Muscle of back (tissue), 11 donors: ENCODE results near the gene RNF17. TPM values are rescaled to one million over a fixed set of nuclear protein-coding genes. Genes with fewer than 3 reads are reported as not detected.

Experiments
- DNase-seq, 3 donors: peaks; one replicate each; pipeline versions ENCODE4 v3.0.0 to v3.0.0-alpha.2; 2013
- polyA plus RNA-seq, 10 donors: library from polyadenylated mRNA; unstranded; fragments of 120-200 nt; gene quantifications; one replicate each; pipeline ENCODE4 v1.2.1, GENCODE V29; 2013; ENCODE audit not compliant: insufficient read length in 10 of 10

RNF17 gene
- polyA plus RNA-seq, 10 donors = 0.13 to 0.42 (median 0.28) TPM; not detected in 2

DNA sequence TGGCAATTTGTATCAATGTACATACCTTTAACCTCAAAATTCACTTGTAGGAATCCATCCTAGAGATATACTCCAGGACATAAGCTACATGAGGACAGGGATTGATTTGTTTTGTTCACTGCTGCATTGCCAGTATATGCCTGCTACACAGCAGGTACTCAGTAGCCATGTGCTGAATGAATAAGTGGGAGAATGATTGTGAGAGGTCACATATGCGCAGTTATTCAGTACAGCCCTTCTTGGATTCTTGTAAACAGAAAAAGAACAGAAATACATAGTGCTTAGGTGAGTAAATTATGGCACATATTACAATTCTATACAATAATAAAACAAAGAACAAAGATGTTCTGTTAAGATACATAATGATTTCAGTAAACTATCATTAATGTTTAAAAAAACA is 133.3 kb downstream of the RNF17 start:
- no peak for DNase-seq

DNA sequence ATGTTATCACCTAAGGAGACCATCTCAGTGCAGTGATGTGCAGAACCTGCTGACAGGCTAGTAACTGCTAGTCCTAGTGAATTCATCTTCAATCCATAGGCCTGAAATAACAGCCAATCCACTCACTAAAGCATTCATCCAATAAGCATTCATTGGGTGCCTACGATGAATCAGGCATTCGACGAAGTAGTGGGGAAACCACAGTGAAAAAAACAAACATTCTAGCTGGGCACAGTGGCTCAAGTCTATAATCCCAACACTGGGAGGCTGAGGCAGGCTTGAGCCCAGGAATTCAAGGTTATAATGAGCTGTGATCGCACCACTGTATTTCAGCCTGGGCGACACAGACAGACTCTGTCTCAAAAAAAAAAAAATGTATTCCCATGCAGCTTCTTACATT is 135.6 kb downstream of the RNF17 start:
- DNase-seq = no peak

DNA sequence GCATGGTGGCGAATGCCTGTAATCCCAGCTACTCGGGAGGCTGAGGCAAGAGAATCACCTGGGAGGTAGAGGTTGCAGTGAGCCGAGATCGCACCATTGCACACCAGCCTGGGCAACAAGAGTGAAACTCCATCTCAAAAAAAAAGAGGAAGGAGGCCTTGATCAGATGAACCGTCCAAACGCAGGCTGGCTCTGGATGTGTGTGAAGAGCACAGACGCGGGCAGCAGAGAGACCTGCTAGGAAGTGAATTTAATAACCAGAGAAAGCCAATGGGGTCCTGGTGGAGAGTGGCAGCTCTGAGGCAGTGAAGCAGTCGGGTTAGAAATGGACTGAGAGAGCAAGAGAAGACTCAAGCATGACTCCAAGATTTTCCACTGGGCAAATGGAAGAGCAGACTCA is 136.5 kb downstream of the RNF17 start:
- no peak for DNase-seq

DNA sequence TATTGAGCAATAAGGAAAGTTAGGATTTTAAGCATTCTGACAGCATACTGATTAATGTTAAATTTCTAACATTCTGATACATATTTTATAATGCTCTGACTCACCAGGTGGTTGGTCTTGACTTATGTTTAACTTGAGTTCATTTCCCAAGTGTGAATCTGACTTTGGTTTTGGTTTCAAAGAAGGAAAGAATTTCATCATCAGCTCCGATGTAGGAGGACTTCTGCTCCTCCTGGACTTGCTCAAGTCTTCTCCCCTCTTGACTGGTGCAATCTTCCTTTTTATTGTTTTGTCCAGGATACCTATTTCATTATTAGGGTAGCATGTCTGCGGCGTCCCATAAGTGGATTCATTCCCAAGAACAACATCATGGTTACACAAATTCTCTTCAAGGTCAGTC is 141.3 kb downstream of the RNF17 start:
- DNase-seq = no peak

DNA sequence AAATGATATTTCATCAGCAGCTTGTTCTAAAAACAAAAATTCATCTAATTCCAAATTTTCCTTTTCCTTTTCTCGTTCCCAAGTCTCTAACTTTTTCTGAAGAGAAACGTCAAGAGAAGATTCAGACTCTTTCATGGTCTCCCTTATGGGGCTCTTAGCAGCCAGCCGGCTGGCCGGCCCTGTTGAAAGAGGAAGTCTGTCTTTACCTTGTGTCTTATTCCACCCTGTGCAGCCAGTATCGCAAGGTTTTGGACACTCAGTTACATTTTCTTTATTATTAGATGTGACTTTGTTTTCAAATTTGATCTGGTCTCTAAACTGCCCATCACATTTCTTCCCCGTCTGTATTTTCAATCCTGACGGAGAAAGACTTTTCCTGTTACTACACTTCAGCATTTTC is 142.3 kb downstream of the RNF17 start:
- DNase-seq = no peak

DNA sequence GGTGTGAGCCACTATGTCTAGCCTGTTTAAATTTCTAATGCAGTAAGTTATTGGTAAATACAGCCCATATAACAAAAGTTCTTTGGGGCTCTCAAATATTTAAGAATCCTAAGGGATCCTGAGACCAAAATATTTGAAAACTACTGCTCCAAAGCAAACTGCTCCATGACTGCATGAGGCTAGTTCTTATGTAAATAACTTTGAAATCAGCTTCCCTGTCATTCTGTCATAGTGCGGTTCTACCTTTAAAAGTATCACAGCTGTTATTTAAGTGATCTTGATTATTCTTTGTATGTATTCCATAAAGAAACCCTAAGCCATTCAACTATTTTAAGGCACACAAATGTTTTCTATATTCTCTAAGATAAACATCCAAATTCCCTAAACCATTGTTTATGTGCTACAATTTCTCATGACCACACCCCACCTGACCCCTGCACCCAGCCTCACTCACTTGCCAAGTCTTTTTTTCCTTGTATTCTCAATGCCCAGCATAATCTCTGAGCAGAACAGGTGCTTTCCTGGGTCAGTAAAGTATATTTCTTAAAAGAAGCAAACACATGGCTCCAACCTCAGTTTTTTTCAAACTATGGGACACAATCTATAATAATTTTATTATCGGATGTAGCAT is 146.6 kb downstream of the RNF17 start:
- no peak for DNase-seq

DNA sequence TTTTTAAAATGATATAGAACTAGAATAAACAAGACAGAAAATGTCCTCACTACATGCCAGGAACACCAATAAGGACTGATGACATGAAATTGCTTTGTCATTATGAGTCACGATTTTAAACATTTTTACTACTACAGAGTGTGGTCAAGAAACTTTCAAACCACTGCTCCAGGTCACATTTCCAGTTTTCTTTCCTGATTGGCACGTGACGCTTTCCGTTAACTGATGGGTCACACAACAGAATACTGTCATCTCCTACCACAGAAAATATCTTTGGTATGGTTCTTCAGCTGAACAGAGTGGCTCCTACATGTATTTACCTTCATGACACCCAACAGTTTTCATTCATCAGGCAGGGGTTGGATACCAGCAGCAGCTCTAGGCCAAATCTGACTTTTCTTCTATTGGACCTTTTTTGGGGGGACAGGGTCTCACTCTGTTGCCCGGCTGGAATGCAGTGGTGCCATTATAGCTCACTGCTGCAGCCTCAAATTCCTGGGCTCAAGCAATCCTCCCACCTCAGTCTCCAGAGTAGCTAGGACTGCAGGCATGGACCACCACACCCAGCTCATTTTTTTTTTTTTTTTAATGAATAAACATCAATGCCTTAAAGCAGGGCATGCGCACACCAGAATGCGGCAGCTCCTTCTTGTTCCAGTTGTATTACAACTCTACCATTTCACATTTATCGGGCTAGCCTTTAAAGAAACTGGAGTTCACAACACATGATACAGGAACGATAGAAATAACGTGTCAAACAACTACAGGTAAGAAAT is 147.4 kb downstream of the RNF17 start:
- no peak for DNase-seq

DNA sequence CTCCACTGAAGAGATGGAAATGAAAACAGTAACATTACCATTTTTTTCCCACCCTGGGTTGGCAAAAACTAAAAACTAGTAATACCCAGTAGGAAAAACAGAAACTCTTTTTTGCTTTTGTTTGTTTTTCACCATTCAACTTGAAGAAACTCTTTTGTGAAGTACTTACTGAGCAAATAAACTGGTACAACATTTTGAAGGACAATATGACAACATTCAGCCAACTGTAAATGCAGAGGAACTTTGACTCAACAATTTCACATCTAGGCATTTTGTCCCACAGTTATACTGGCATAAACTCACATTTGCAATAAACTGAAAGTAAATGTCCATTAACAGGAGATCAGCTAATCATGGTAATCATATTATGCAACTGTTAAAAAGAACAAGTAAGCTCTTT is 152.5 kb downstream of the RNF17 start:
- DNase-seq = no peak

DNA sequence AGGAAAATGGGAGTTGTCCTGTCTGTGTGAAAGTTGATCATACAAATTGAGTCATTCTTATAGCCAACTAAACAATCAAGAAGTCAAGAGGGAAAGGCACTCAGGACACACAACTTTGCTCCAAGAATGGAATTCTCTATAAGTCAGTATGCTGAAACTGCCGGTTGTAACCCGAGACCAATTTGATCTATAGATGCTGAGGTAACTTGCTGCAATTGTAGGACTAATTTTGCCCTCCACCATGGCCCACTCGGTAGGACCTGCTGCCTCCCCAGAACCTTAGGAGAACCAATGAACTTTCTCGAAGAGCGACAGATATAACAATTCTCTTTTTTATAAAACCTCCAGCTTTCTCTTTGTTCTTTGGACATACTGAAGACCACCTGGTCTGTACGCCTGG is 157.0 kb downstream of the RNF17 start:
- no peak for DNase-seq

DNA sequence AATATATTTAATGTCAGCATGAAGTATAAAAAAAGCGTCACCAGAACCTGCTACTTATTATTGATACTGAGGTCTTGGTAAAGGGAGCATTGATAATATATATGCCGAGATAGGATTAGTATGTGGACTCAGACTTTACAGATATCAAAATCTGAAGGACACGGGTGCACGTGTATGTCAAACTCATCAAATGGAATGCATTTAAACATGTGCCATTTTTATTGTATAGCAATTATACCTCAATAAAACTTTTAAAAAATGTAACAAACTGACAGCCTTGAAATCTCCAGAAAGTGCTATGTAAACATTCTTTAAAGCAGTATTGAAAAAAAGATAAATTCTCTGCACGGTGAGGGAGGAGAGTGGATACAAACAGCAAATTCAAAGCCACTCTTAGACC is 157.9 kb downstream of the RNF17 start:
- no peak for DNase-seq

DNA sequence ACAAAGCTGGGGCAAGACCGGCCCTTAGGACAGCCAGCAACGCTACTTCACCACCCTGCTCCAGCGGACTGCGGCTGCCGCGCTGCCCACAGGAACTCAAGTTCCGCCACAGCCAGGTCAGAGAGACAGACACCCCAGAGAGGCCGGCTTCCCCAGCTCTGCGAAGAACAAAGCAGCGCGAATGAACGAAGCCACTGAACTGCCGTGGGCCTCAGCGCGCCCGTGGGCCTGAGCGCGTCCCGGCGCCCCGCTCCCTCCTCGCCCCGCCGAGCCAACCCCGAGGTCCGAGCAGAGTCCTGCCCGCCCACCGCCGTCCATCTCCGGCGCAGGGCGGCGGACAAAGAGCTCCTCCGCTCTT is 158.4 kb downstream of the RNF17 start:
- DNase-seq = peak in 1 of 3 donors; percentile 3

DNA sequence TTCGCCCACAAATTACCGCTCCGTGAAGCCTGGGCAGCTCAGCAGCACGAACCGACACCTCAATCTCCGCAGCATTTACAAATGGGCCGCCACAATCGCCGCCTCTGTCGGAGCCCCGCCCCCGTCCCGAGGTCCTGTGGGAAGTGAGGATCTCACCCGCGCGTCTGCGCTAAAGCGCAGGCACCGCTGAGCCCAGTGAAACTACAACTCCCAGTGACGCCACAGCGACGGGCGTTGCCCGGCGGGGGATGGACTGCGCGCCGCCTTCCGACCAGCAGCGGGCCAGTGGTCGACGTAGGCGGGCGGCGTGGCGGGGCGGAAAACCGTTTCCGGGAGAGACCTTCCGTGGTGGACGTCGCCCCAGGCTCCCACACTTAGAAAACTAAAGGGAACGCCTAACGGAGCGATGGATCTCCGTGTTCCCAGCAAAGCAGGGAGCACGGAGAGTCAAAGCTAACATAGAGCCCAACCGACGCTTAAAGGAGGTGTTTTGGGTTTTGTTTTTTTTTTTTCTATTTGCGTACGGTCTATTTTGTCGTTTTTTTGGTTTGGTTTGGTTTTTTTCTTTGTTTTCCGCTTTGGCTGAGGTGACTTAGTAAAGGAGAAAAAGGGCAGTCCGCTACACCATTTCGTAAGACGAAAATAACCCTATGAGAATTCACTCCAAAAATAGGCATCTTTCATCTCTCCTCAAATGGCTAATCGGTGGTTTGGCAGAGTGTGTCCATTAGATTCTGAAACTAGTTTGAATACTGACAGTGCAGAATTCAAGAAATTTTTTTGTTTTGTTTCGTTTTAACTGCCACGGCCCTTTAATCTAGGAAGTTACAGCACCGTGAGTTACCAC is 159.0 kb downstream of the RNF17 start:
- DNase-seq = peak; percentile 98 to 100 (median 99)

DNA sequence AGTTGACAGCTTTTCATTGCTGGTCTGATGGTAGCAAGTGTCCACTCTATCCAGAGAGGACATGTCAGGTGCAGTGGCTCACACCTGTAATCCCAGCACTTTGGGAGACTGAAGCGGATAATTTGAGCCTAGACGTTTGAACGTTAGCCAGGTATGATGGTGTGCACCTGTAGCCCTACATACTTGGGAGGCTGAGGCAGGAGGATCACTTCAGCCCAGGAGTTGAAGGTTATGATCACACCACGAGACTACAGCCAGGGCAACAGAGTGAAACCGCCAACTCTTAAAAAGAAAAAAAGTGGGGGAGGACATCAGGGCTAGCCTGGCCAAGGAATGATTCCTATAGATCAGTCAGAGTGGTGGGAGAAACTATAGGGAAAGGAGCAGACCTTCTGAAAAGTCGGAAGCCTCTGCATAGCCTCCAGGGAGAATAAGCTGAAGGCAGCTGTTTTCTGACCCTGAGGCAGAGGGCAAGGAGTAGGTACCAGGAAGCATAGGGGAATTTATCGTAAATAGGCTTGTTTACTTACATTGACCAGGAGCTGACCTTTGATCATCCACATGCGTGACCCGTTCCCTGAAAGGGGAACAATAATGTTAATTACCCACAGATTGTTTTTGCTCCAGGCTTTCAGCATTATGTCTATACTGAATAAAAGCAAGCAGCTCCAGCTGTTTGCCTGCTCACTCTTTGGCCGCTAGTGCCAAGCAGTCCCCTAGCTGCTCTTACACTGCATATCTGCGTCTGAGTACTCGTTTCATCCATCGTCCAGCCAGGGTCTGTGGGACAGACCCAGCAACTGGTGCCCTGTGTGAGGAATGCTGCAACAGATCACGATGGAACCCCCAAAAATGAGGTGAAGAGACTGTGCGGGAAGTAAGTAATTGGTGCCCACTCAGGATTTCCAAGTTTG is 161.6 kb downstream of the RNF17 start:
- no peak for DNase-seq

DNA sequence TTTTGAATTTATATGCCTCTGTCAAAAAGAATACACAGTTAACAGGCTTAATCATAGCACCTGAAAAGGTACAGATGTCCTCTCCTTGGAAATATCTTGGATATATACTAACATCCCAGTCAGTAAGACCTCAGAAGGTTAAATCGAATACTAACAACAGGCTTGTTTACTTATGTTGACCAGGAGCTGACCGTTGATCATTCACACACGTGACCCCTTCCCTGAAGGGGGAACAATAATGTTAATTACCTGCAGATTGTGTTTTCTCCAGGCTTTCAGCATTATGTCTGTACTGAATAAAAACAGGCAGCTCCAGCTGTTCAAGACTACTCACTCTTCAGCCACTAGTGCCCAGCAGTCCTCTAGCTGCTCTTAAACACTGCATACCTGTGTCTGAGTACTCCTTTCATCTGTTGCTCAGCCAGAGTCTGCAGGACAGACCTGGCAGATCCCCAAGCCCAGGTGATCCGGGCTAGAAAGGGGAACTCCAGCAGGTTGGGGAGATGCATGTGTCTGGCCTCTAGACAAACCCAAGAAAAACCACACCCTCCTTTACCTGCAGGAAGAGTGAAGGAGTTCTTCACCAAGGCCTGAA is 163.9 kb downstream of the RNF17 start:
- DNase-seq = no peak

DNA sequence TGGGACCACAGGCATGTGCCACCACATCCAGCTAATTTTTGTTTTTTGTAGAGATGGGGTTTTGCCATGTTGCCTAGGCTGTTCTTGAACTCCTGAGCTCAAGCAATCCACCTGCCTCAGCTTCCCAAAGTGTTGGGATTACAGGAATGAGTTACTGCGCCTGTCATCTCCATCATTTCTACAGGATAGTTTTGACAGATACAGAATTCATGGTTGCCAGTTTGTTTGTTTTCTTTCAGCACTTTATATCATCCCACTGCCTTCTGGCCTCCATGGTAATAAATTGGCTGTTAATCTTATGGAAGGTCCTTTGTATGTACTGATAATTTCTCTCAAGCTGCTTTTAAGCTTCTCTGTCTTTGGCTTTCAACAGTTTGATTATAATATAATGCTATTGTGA is 165.2 kb downstream of the RNF17 start:
- DNase-seq = no peak

Other genes starting within 250 kb of the RNF17 start
- gene ATP12A, start 83.8 kb upstream of the RNF17 start, polyA plus RNA-seq = under 1 TPM in 2 of 10 donors, not detected in 8; 0.08 to 0.16 TPM